ENCODE data around the gene MSX1. TPM values are rescaled to one million over a fixed set of nuclear protein-coding genes. Genes with fewer than 3 reads are reported as not detected.

MSX1 gene
- total and polyA plus RNA-seq, 2 donors (not counting 3 experiments of a cell fraction or from before 2014, with no cell fraction given): 5.0 to 6.2 TPM

GRCh38 chr4:4862071-4862551 is 2.6 kb downstream of the MSX1 start:
- POLR2A ChIA-PET: no interaction called here
- CTCF ChIA-PET: no interaction called here
- FAIRE-seq (no peak), DNase-seq (ENCODE audit: low read depth, low spot score) (no peak)
- peaks cover 13% of the 10 kb centered on the region for H3K4me1 ChIP-seq (ENCODE audit: control insufficient read depth, extremely low read depth, insufficient read depth, low read length)
- dilution Hi-C loops (cut with MboI; ENCODE audit: extremely low pct_ligation_motif_present, low sequenced_read_pairs) (no loop called here), intact Hi-C loops (cut with micrococcal nuclease) (loop anchor here (5.0 to 10.0 kb wide), 2 partner anchors 197 to 375 kb away; no protein-coding TSS in a partner anchor)
- no peaks in the 10 kb centered on the region for H4K20me1 ChIP-seq (replicated peaks; ENCODE audit: control insufficient read depth, extremely low read depth, insufficient read depth, low read length)
- no peak overlapping the region for H2AFZ ChIP-seq (ENCODE audit: low read depth, low read length)
- no peak overlapping the region for H3K4me3 ChIP-seq (replicated peaks in 1 of 3; ENCODE audit: insufficient read depth in 1 of 3, low read depth in 1 of 3, low read length in 3 of 3)
- TF ChIP-seq POLR2A (IDR thresholded peaks at IDR 0.05; ENCODE audit: low read depth, low read length) (no peak), EZH2 (IDR thresholded peaks at IDR 0.05; ENCODE audit: borderline replicate concordance, low read depth, low read length, severe bottlenecking) (peak; percentile 57), GATA2 (IDR thresholded peaks at IDR 0.05; ENCODE audit: insufficient read depth, insufficient read length, low read depth, low read length) (no peak)
- no peak overlapping the region for H3K27ac ChIP-seq (ENCODE audit: insufficient read depth, low read depth, low read length)
- H3K79me2 ChIP-seq (ENCODE audit: control insufficient read depth, insufficient read depth, low read length): no peaks in the 10 kb centered on the region
- no peaks in the 10 kb centered on the region for H3K9me1 ChIP-seq (replicated peaks; ENCODE audit: control insufficient read depth, extremely low read depth, insufficient read depth, low read length)
- H3K27me3 ChIP-seq (ENCODE audit: control insufficient read depth in 2 of 2, insufficient read depth in 2 of 2, low read length in 2 of 2): peaks cover 47 to 62% of the 10 kb centered on the region in 2 experiments
- H3K9ac ChIP-seq (replicated peaks; ENCODE audit: extremely low read depth, insufficient read depth, low read length): no peak overlapping the region
- no TSS peak for BruUV-seq (replicated peaks)
- H3K9me3 ChIP-seq (replicated peaks; ENCODE audit: control insufficient read depth, insufficient read depth, low read length): no peaks in the 10 kb centered on the region
- H3K4me2 ChIP-seq (ENCODE audit: insufficient read depth, low read length): no peak overlapping the region
- no peaks in the 10 kb centered on the region for H3K36me3 ChIP-seq (ENCODE audit: control insufficient read depth in 2 of 2, extremely low read depth in 1 of 2, insufficient read depth in 2 of 2, low read length in 2 of 2)

- no TSS peak for BruUV-seq (replicated peaks)
- CTCF ChIA-PET: interaction anchor here (1.0 kb wide), 2 partner anchors 13 to 294 kb away, joined by 3 read pairs; no protein-coding TSS in a partner anchor
Observed at GRCh38 chr4:4862665-4863482, 3.4 kb downstream of the MSX1 start.

More at GRCh38 chr4:4862665-4863482, 3.4 kb downstream of the MSX1 start:
- no peak overlapping the region for H3K27ac ChIP-seq (ENCODE audit: insufficient read depth, low read depth, low read length)
- H3K9me3 ChIP-seq (replicated peaks; ENCODE audit: control insufficient read depth, insufficient read depth, low read length): no peaks in the 10 kb centered on the region
- H3K27me3 ChIP-seq (ENCODE audit: control insufficient read depth in 2 of 2, insufficient read depth in 2 of 2, low read length in 2 of 2): peaks cover 46 to 62% of the 10 kb centered on the region in 2 experiments
- POLR2A ChIA-PET: interaction anchor here (0.7 kb wide), 2 partner anchors 20 to 262 kb away, joined by 4 to 5 read pairs; no protein-coding TSS in a partner anchor
- H3K4me1 ChIP-seq (ENCODE audit: control insufficient read depth, extremely low read depth, insufficient read depth, low read length): peaks cover 13% of the 10 kb centered on the region
- TF ChIP-seq POLR2A (IDR thresholded peaks at IDR 0.05; ENCODE audit: low read depth, low read length) (no peak), JUN (IDR thresholded peaks at IDR 0.05; ENCODE audit: borderline replicate concordance, insufficient read depth, insufficient read length, low read depth) (no peak), MYC (IDR thresholded peaks at IDR 0.05; ENCODE audit: low read depth, low read length) (no peak), GATA2 (IDR thresholded peaks at IDR 0.05; ENCODE audit: insufficient read depth, insufficient read length, low read depth, low read length) (no peak), FOS (IDR thresholded peaks at IDR 0.05; ENCODE audit: borderline replicate concordance, insufficient read depth, low read length) (no peak)
- no peak overlapping the region for H3K4me2 ChIP-seq (ENCODE audit: insufficient read depth, low read length)
- no peaks in the 10 kb centered on the region for H3K9me1 ChIP-seq (replicated peaks; ENCODE audit: control insufficient read depth, extremely low read depth, insufficient read depth, low read length)
- no peak overlapping the region for H2AFZ ChIP-seq (ENCODE audit: low read depth, low read length)
- no peak for FAIRE-seq
- H3K4me3 ChIP-seq (replicated peaks in 1 of 3; ENCODE audit: insufficient read depth in 1 of 3, low read depth in 1 of 3, low read length in 3 of 3): no peak overlapping the region
- dilution Hi-C loops (cut with MboI; ENCODE audit: extremely low pct_ligation_motif_present, low sequenced_read_pairs) (no loop called here), intact Hi-C loops (cut with micrococcal nuclease) (loop anchor here (5.0 to 10.0 kb wide), 2 partner anchors 198 to 376 kb away; no protein-coding TSS in a partner anchor)
- no peaks in the 10 kb centered on the region for H3K79me2 ChIP-seq (ENCODE audit: control insufficient read depth, insufficient read depth, low read length)
- no peak overlapping the region for H3K9ac ChIP-seq (replicated peaks; ENCODE audit: extremely low read depth, insufficient read depth, low read length)
- DNase-seq (ENCODE audit: low read depth, low spot score): no peak
- no peaks in the 10 kb centered on the region for H4K20me1 ChIP-seq (replicated peaks; ENCODE audit: control insufficient read depth, extremely low read depth, insufficient read depth, low read length)
- no peaks in the 10 kb centered on the region for H3K36me3 ChIP-seq (ENCODE audit: control insufficient read depth in 2 of 2, extremely low read depth in 1 of 2, insufficient read depth in 2 of 2, low read length in 2 of 2)
